Sciatic nerve (tissue), 2 donors: Measurements from ENCODE around the gene NPB. TPM values are rescaled to one million over a fixed set of nuclear protein-coding genes. Genes with fewer than 3 reads are reported as not detected.

Source experiments
- ATAC-seq: fragments of 200-7000 bp; cut with Tn5 transposase; one replicate; pipeline ENCODE4 v1.9.1; 2020; ENCODE audit warnings: mild to moderate bottlenecking, moderate library complexity
- DNase-seq: peaks from one replicate; pipeline ENCODE4 v3.0.0-alpha.2; 2020; ENCODE audit warnings: low spot score
- intact Hi-C: fragments of 100-400 bp; cut with DNase I; formaldehyde crosslinking; loops from one replicate; pipeline ENCODE4 v1.14.2; 2022
- total RNA-seq: library from RNA; stranded (reverse); fragmentation: NEBNext Ultra II Directional; extraction: Animal tissue kit (Norgen Biotek cat#: 25700); gene quantifications from one replicate; pipeline ENCODE4 v1.2.1, GENCODE V29; 2021
- donor health status: DM: no; HTN: no; CAD: no.
- donor health status: DM: no; HTN: no; CAD: no.

The NPB gene
- 0.80 TPM for total RNA-seq

GRCh38 chr17:81902023-81902652 is at the start of gene NPB:
TSS of gene NPB (plus strand) at chr17:81902238. CDS start at chr17:81902278, 40 bp downstream.
- DNase-seq (no peak), ATAC-seq (peak; percentile 14)
- intact Hi-C loops = no loop called here

DNA sequence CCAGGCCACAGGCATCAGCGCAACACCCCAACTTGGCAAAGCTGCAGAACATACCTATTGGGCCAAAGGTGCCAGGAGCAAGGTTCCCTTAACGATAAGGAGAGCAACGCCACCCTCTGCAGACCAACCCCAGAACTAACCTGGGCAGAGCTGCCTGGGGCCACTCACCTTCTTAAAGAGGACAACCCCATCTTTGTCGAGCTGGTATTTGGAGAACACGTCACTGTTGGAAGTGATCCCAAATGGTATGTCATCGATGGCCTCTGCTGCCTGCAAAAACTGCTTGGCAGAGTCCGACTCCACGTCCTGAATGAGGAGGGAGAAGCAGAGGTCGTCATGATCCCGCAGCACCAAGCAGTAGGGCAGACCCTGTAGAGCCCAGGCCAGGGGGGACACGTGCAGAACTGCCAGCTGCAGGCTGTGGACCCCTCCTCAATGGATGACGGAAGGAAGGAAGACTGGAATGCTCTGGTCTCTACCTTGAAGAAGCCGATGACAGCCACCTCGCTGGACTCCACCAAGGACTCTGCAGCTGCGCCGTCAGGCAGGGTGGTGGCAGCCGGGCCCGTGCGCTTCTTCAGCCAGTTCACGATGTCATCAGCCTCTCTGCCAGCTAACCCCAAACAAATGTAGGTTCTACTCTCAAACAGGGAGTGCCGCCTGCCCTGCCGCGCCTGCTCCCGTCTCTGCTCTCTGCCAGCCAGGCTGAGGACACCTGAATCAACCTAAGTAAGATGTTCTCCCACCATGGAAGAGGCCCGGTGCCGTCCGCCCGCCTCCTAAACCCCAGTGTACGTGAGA is 46.9 kb upstream of the NPB start:
- DNase-seq (no peak), ATAC-seq (no peak)
- intact Hi-C loops = no loop called here

DNA sequence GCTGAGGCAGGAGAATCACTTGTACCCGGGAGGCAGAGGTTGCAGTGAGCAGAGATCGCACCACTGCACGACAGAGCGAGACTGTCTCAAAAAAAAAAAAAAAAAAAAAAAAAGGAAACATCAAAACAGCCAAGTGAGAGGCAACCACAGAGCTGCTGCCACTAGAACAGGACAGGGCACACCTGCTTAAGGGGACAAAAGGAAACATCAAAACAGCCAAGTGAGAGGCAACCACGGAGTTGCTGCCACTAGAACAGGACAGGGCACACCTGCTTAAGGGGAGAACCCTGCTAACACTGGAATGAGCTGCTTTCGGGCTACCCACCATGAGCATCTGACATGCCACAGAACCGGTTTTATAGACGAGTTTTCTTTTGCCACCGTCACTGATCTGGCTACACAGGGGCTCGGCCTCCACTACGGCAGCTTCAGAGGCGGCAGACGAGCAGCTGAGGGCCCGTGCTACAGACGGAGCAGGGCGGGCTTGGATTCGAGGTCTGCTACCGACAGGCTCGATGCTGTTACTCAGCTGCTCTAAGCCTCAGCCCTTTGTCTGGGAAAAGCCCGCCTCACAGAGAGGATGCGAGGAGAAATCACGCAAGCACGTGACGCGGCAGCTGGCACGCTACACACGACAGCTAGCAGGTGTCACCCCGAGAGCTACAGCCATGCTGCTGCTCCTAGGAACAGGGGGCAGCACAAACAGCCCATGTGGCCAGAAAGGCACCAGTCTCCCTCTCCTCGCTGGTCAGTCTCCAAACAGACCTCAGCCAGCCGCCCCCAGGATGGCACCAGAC is 43.7 kb upstream of the NPB start:
- no peak for DNase-seq
- no peak for ATAC-seq
- intact Hi-C loops = no loop called here

GRCh38 chr17:81858967-81859905 is 42.8 kb upstream of the NPB start:
- intact Hi-C loops = no loop called here
- ATAC-seq = no peak
- DNase-seq = no peak

DNA sequence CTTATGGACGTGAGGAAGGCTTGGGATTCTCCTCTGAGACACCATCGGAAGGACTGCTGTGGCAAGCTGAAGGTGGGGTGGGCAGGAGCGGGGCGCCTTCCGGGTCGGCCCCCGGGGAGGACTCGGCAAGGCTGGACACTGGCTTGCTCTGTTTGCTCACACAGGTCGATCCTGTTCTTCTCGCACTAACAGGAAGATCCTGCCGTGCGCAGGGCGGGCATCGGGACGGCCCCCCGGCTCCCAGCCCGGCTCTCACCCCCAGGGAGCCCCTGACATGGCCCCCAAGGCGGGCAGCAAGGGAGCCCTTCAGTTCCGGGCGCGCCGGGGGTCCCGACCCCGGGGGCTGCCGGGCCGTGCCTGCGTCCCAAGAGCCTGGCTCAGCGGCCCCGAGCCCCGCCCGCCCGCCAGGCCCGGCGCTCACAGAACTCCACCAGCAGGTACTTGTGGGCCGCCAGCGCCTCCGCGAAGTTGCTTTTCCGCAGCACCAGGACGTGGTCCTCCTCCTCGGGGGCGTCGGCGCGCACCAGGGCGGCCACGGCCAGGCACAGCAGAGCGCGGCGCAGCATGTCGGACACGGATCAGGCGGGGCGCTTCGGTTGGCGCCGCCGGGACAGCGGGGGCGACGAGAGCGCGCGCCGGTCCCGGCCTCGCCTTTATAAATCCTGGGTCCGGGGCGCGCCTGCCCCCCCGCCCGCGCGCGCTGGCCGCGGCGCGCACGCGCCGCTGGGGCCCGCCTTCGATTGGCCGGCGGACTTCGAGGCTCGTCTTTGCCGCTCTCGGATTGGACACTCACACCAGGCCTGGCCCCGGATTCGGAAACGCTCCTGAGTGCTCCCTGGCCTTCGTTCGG is 41.9 kb upstream of the NPB start, which contains the start of gene P4HB:
TSS of gene P4HB (minus strand) at position 630 of the 850 bp plus-strand sequence. CDS start at position 566, 64 bp downstream.
- intact Hi-C loops = no loop called here
- DNase-seq = no peak
- no peak for ATAC-seq

GRCh38 chr17:81860756-81861568 is 41.1 kb upstream of the NPB start:
- ATAC-seq = peak; percentile 98
- DNase-seq = peak; percentile 99
- intact Hi-C loops = no loop called here

DNA sequence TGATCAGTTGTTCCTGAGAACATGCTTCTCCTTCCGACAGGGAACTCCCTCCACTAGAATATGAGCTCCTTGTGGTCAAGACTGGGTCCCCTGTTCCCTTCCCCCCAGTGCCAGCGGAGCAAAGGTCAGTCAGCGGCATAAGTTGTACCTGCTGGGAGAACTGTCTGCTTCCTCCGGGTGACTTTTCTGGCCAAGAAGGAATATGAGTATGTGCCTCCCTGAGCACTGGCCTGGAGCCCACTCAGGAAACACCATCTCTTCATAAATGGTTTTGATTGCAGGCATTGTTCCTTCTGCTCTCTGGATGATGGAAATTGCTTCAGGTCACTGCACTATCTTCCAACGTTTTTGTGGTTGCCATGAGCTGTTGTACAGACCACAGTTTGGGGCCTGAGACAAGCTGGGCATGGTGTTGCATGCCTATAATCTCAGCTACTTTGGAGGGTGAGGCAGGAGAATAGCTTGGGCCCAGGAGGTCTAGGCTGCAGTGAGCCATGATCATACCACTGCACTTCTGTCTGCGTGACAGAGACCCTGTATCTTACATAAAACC is 38.8 kb upstream of the NPB start:
- ATAC-seq = no peak
- no peak for DNase-seq
- intact Hi-C loops = no loop called here

- intact Hi-C loops = no loop called here
- DNase-seq (peak; percentile 60), ATAC-seq (no peak)
These were observed 37.9 kb upstream of the NPB start for GRCh38 chr17:81863833-81864768.

- ATAC-seq = no peak
- intact Hi-C loops = no loop called here
- no peak for DNase-seq
These were observed 36.7 kb upstream of the NPB start for GRCh38 chr17:81865358-81865732.

DNA sequence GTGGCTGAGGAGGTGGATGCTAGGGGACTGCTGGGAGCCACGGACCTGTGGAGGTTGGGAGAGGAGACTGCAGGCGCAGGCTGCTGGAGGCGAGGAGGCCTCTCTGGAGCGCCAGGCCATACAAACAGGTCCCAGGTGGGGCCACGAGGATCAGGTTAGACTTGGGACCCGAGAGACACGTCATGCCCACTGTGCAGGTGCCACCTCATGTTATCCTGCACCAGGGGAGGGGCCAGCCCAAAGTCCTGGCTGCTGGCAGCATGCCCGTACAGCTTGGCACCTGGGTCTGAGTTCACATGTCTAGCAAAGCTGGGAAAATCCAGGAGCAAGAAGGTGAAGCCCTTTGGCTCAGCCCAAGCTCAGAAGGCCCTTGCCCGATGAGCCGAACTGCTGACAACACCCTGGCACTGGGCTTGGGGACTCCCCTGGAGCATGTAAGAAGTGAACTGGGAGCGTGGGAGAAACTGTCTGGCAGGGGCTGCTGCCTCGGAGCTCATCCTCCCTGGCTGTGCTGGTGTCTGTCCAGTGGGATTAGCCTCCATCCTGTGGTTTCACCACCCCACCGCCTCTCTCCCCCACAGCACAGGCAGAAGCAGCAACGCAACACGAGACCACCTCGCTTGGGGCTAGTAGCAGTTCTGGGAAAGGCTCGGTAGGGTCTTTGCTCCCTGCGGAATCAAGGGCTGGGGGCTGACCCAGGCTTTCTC is 36.2 kb upstream of the NPB start:
- intact Hi-C loops = no loop called here
- DNase-seq (peak; percentile 58), ATAC-seq (no peak)

DNA sequence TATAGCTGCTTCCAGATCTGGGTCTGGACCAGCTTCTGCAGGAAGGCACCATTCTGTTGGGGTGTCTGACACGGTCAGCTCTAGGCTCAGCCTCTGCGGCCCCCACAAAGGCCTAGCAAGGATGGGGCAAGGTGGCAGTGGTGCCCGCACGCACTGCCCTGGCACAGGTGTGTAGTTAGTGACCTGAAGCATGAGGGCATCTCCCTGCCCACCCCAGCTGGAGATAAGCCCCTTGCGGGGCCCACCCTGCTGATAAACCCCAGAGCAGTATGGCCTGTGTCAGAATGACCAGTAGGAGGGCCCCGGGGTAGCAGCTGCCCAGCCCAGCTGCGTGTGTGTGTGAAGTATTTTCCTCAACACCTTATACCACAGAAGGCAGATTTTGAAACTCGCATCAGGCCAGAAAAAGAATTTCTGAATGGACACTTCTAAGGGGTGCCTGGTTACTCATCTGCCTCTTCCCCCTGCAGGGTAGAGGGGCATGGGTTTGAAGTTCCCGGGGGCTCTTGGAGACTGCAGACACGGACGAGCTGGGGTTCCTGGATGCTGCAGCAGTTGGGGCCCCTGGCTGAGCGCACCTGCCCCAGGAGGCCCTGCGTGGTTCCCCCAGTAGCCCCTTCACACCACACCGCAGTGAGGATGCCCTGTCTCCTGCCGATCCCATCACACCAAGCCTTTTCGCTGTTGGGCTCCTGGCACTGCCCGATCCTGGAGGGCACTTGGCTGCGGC is 35.4 kb upstream of the NPB start:
- intact Hi-C loops = no loop called here
- DNase-seq (no peak), ATAC-seq (no peak)

GRCh38 chr17:81867170-81867990 is 34.7 kb upstream of the NPB start:
- no peak for DNase-seq
- peak; percentile 0 for ATAC-seq
- intact Hi-C loops = no loop called here

DNA sequence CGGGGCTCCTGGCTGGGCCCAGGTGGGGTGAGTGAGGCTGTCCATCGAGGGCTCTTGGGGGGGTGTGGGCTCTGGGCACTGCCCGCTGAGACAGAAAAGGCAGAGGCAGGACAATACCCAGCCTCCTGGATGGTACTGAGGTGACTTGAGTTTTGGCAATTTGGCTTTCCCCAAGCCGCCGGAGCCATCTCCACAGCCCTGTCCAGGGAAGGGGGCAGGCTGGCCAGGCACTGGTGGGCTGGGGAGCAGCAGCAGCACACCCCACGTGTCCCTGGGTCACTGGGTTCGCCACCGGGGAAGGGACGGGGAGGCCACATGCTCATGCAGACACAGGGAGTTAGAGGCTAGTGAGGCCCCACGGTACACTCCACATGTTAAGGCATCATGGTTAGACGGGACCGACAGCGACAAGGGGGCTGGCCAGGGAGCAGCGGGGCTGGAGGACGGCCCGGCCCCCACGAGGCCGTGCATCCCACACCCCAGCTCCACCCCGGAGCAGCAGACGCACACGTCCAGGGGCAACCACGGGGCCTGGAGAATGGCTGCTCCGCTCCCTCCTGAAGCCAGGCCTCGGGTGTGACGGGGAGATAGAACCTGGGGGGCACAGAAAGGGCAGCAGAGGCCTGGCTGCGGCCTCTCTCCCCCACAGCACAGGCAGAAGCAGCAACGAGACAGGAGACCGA is 33.9 kb upstream of the NPB start:
- ATAC-seq (peak; percentile 0), DNase-seq (no peak)
- intact Hi-C loops = no loop called here
